Hematopoietic multipotent progenitor cell treated with erythropoietin and hydrocortisone succinate and interleukin-3 and kit ligand, for 6 days (in vitro differentiated cells): ENCODE data around the gene FMN2.

ENCODE experiments used
- DNase-seq: peaks from one replicate; pipeline ENCODE4 v3.0.0-alpha.2; 2015

The FMN2 gene

GRCh38 chr1:240500647-240501046, 409.0 kb downstream of the FMN2 start:
- DNase-seq: no peak

- DNase-seq: no peak
Measured at GRCh38 chr1:240501115-240501514, 409.4 kb downstream of the FMN2 start.

- no peak for DNase-seq
Measured at GRCh38 chr1:240503036-240503435, 411.4 kb downstream of the FMN2 start.

- no peak for DNase-seq
Measured at GRCh38 chr1:240503558-240503957, 411.9 kb downstream of the FMN2 start.

- no peak for DNase-seq
Measured at GRCh38 chr1:240506176-240506575, 414.5 kb downstream of the FMN2 start.

- no peak for DNase-seq
Measured at GRCh38 chr1:240508201-240508600, 416.5 kb downstream of the FMN2 start.

GRCh38 chr1:240508950-240509349, 417.3 kb downstream of the FMN2 start:
- DNase-seq: no peak

- no peak for DNase-seq
Measured at GRCh38 chr1:240511789-240512188, 420.1 kb downstream of the FMN2 start.

- no peak for DNase-seq
Measured at GRCh38 chr1:240515505-240515904, 423.8 kb downstream of the FMN2 start.

- DNase-seq: no peak
Measured at GRCh38 chr1:240516069-240516468, 424.4 kb downstream of the FMN2 start.

- no peak for DNase-seq
Measured at GRCh38 chr1:240517891-240518290, 426.2 kb downstream of the FMN2 start.

- DNase-seq: no peak
Measured at GRCh38 chr1:240522122-240522822, 430.6 kb downstream of the FMN2 start.

- DNase-seq: no peak
Measured at GRCh38 chr1:240524356-240525069, 432.8 kb downstream of the FMN2 start.
